Loucy (cell line): ENCODE data around the gene FOXP1.

ENCODE experiments used
- H2AFZ ChIP-seq: fragments of 200-600 bp; sonication (generic); 2 replicates; pipeline ENCODE4 v1.6.0; 2016; ENCODE audit warnings: antibody characterized with exemption, mild to moderate bottlenecking, low read length, moderate library complexity
- H3F3A ChIP-seq: fragments of 200-600 bp; 2 replicates; pipeline ENCODE4 v1.6.0; 2016; ENCODE audit warnings: antibody characterized with exemption, low read depth, mild to moderate bottlenecking
- H3K27me3 ChIP-seq: fragments of 200-600 bp; sonication (generic); 2 replicates; pipeline ENCODE4 v1.6.1; 2014; ENCODE audit warnings: low read length, mild to moderate bottlenecking; ENCODE audit not compliant: insufficient read depth, poor library complexity, severe bottlenecking
- H3K36me3 ChIP-seq: fragments of 200-600 bp; sonication (generic); 2 replicates; pipeline ENCODE4 v1.6.1; 2016; ENCODE audit warnings: low read length; ENCODE audit not compliant: insufficient read depth
- H3K4me1 ChIP-seq: fragments of 200-600 bp; sonication (generic); 2 replicates; pipeline ENCODE4 v1.5.1; 2014; ENCODE audit warnings: low read length, mild to moderate bottlenecking; ENCODE audit not compliant: insufficient read depth, poor library complexity, severe bottlenecking
- H3K4me2 ChIP-seq: fragments of 200-600 bp; sonication (generic); 2 replicates; pipeline ENCODE4 v1.6.0; 2014; ENCODE audit warnings: antibody characterized with exemption, low read length, low read depth, mild to moderate bottlenecking; ENCODE audit not compliant: poor library complexity, severe bottlenecking
- H3K4me3 ChIP-seq: fragments of 200-600 bp; sonication (generic); 2 replicates; pipeline ENCODE4 v1.5.1; 2014; ENCODE audit warnings: low read length, mild to moderate bottlenecking, mixed read lengths; ENCODE audit not compliant: poor library complexity, severe bottlenecking
- H3K79me2 ChIP-seq: fragments of 200-600 bp; sonication (generic); 2 replicates; pipeline ENCODE4 v1.6.1; 2014; ENCODE audit warnings: low read length; ENCODE audit not compliant: insufficient read depth
- H3K9ac ChIP-seq: fragments of 200-600 bp; sonication (generic); 2 replicates; pipeline ENCODE4 v1.6.0; 2014; ENCODE audit warnings: mild to moderate bottlenecking, low read depth, low read length, moderate library complexity; ENCODE audit not compliant: poor library complexity, severe bottlenecking
- H3K9me2 ChIP-seq: fragments of 200-600 bp; sonication (generic); replicated peaks from 2 replicates; pipeline ENCODE4 v1.6.1; 2016; ENCODE audit warnings: low read depth, low read length, mixed read lengths
- H3K9me3 ChIP-seq: fragments of 200-600 bp; sonication (generic); 2 replicates; pipeline ENCODE4 v1.6.1; 2014; ENCODE audit warnings: mild to moderate bottlenecking, antibody characterized with exemption, low read length, low read depth; ENCODE audit not compliant: insufficient read depth
- H4K20me1 ChIP-seq: fragments of 200-600 bp; sonication (generic); 2 replicates; pipeline ENCODE4 v1.6.0; 2014; ENCODE audit warnings: antibody characterized with exemption, low read length, mild to moderate bottlenecking; ENCODE audit not compliant: insufficient read depth, poor library complexity, severe bottlenecking
- EZH2phosphoT487 ChIP-seq: fragments of 200-600 bp; IDR thresholded peaks from 2 replicates; pipeline ENCODE4 v1.6.1; 2018; ENCODE audit warnings: antibody characterized with exemption, mild to moderate bottlenecking, moderate library complexity, borderline replicate concordance
- TF ChIP-seq, protein P1 (sequence below): fragments of 200-600 bp; sonication (generic); conservative IDR thresholded peaks from 2 replicates; pipeline ENCODE4 v1.5.1; 2014; ENCODE audit warnings: mild to moderate bottlenecking, antibody characterized with exemption, low read length

Gene FOXP1

GRCh38 chr3:71124048-71124447 lies 459.5 kb downstream of the FOXP1 start:
- H3K79me2 ChIP-seq = peaks cover 45% of the 10 kb centered on the region; the same call in 1 of the 2 replicates
- no peaks in the 10 kb centered on the region for H3K27me3 ChIP-seq
- no peak overlapping the region for H3K9ac ChIP-seq
- peaks cover 7% of the 10 kb centered on the region for H4K20me1 ChIP-seq
- no peaks in the 10 kb centered on the region; the same call in 1 of the 2 replicates for H3K36me3 ChIP-seq
- H3K9me2 ChIP-seq = no peaks in the 10 kb centered on the region
- no peak overlapping the region for H2AFZ ChIP-seq
- no peaks in the 10 kb centered on the region for H3K9me3 ChIP-seq
- peaks cover 43% of the 10 kb centered on the region for H3K4me1 ChIP-seq
- H3K4me3 ChIP-seq = no peak overlapping the region
- no peaks in the 10 kb centered on the region for H3F3A ChIP-seq
- TF ChIP-seq EZH2phosphoT487 = no peak
- TF ChIP-seq, protein P1, sequence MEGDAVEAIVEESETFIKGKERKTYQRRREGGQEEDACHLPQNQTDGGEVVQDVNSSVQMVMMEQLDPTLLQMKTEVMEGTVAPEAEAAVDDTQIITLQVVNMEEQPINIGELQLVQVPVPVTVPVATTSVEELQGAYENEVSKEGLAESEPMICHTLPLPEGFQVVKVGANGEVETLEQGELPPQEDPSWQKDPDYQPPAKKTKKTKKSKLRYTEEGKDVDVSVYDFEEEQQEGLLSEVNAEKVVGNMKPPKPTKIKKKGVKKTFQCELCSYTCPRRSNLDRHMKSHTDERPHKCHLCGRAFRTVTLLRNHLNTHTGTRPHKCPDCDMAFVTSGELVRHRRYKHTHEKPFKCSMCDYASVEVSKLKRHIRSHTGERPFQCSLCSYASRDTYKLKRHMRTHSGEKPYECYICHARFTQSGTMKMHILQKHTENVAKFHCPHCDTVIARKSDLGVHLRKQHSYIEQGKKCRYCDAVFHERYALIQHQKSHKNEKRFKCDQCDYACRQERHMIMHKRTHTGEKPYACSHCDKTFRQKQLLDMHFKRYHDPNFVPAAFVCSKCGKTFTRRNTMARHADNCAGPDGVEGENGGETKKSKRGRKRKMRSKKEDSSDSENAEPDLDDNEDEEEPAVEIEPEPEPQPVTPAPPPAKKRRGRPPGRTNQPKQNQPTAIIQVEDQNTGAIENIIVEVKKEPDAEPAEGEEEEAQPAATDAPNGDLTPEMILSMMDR = no peak
- no peak overlapping the region for H3K4me2 ChIP-seq

DNA sequence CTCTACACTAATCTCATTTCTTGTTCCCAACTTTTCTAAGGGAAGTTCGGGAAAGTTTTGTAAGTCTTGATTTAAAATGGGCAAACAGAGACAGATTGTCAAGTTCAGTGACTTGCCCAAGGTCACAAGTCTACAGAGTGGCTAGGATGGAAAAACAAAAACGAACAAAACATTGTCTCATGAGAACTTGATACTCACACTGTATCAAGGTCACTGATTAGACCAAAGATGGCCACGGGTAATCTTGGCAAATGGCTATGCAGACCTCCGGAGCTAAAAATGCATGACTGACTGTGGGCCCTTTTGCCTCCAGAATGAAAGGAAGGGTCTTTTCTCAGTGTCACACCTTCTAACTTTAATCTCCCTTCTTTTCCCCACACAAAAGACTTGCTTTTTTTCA lies 460.9 kb downstream of the FOXP1 start:
- Histone ChIP-seq H3K79me2 (peaks cover 36% of the 10 kb centered on the region; the same call in 1 of the 2 replicates), H3K9ac (no peak overlapping the region), H2AFZ (no peak overlapping the region), H3F3A (no peaks in the 10 kb centered on the region), H3K9me2 (no peaks in the 10 kb centered on the region), H4K20me1 (peaks cover 4% of the 10 kb centered on the region), H3K4me2 (no peak overlapping the region), H3K4me3 (no peak overlapping the region), H3K27me3 (no peaks in the 10 kb centered on the region), H3K36me3 (no peaks in the 10 kb centered on the region; the same call in 1 of the 2 replicates), H3K4me1 (peaks cover 42% of the 10 kb centered on the region), H3K9me3 (no peaks in the 10 kb centered on the region)
- TF ChIP-seq, protein P1 = no peak
- TF ChIP-seq EZH2phosphoT487 = no peak

DNA sequence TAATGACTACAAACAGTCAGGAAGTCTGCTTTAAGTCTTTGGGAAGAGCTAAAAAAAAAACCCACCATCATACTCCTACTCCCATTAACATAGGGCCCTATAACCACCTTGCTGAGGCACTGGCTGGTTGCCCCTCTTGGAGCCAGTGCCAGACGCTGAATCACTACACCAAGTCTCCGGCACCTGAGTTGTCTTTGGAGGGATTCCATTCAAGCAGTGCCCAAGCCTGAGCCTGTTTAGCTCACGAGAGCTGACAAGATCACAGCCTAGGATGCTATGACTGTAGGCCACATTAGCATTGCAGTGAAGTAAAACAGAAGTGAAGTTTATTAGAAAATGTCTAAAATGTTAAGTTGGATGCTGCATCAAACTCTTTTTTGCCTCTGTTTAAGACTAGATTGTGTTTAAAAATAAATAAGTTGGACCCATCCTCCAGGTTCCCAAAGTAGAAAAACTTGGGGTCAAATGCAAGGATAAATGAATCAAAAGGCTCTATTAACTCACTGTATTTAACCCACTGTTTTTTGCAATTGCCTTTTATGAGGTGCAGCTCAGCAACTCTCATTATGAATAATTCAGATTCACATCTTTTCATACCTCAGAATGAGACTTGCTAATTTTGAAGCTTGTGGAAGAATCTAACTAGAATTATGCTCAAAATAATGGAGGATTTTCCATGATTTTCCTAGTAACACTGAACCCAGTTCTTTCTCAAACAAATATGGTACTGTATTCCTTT lies 461.9 kb downstream of the FOXP1 start:
- Histone ChIP-seq H3K4me3 (no peak overlapping the region), H3K4me2 (no peak overlapping the region), H3K9me3 (no peaks in the 10 kb centered on the region), H4K20me1 (peaks cover 4% of the 10 kb centered on the region), H2AFZ (no peak overlapping the region), H3K36me3 (no peaks in the 10 kb centered on the region; the same call in 1 of the 2 replicates), H3F3A (no peaks in the 10 kb centered on the region), H3K9me2 (no peaks in the 10 kb centered on the region), H3K27me3 (no peaks in the 10 kb centered on the region), H3K4me1 (peaks cover 38% of the 10 kb centered on the region), H3K9ac (no peak overlapping the region), H3K79me2 (peaks cover 37% of the 10 kb centered on the region)
- TF ChIP-seq, protein P1 = no peak
- no peak for TF ChIP-seq EZH2phosphoT487
